Measurements from ENCODE around the gene THOC7. TPM values are rescaled to one million over a fixed set of nuclear protein-coding genes. Genes with fewer than 3 reads are reported as not detected.

The THOC7 gene
- 35.2 and 41.4 TPM in 2 replicates for total RNA-seq (2014; rRNA removed; shearing (Covaris generic))

- no peaks in the 10 kb centered on the region for H3K27me3 ChIP-seq
- peaks cover 3% of the 10 kb centered on the region; the same call in 1 of the 2 replicates for H3K36me3 ChIP-seq
- H3K4me3 ChIP-seq: peak within 1 kb of the TSS; percentile 98
- H3K4me1 ChIP-seq: no peaks in the 10 kb centered on the region
- peak within 1 kb of the TSS; percentile 96 for H3K27ac ChIP-seq
- no peaks in the 10 kb centered on the region for H3K9me3 ChIP-seq (replicated peaks)
- DNase-seq: peak; percentile 52 to 64
These were observed at the start of gene THOC7, which contains the start of gene ATXN7 for GRCh38 chr3:63863150-63864007. THOC7 (minus strand) TSS chr3:63863805; CDS start chr3:63863790, 15 bp downstream. ATXN7 (plus strand) TSS chr3:63863867; CDS start chr3:63912599, 48,732 bp downstream.

- DNase-seq: peak; percentile 22 to 29
- peaks cover 5% of the 10 kb centered on the region; the same call in 1 of the 2 replicates for H3K36me3 ChIP-seq
- H3K27me3 ChIP-seq: no peaks in the 10 kb centered on the region
- no peak overlapping the region for H3K27ac ChIP-seq
- peak overlapping the region; percentile 78 for H3K4me3 ChIP-seq
- H3K4me1 ChIP-seq: no peaks in the 10 kb centered on the region
- no peaks in the 10 kb centered on the region for H3K9me3 ChIP-seq (replicated peaks)
These were observed 49.4 kb upstream of the THOC7 start for GRCh38 chr3:63912768-63913588.

- Histone ChIP-seq H3K27ac (peak within 1 kb of the TSS; percentile 65; the same call in 1 of the 2 replicates), H3K4me3 (peak within 1 kb of the TSS; percentile 78), H3K27me3 (no peaks in the 10 kb centered on the region), H3K36me3 (peaks cover 2% of the 10 kb centered on the region; the same call in 1 of the 2 replicates), H3K4me1 (no peaks in the 10 kb centered on the region), H3K9me3 (replicated peaks) (no peaks in the 10 kb centered on the region)
- peak; percentile 78 to 79 for DNase-seq
These were observed 48.5 kb upstream of the THOC7 start, which contains the start of gene SCAANT1 for GRCh38 chr3:63911873-63912767. SCAANT1 (minus strand) TSS chr3:63912383.

GRCh38 chr3:63911509-63911872 lies 47.9 kb upstream of the THOC7 start:
- no peaks in the 10 kb centered on the region for H3K27me3 ChIP-seq
- DNase-seq: no peak
- H3K36me3 ChIP-seq: no peaks in the 10 kb centered on the region
- peak overlapping the region; percentile 78 for H3K4me3 ChIP-seq
- peak overlapping the region; percentile 65; the same call in 1 of the 2 replicates for H3K27ac ChIP-seq
- no peaks in the 10 kb centered on the region for H3K4me1 ChIP-seq
- H3K9me3 ChIP-seq (replicated peaks): no peaks in the 10 kb centered on the region

GRCh38 chr3:63910891-63911290 lies 47.3 kb upstream of the THOC7 start:
- DNase-seq: no peak
- H3K27ac ChIP-seq: no peak overlapping the region; the same call in 1 of the 2 replicates
- no peaks in the 10 kb centered on the region for H3K27me3 ChIP-seq
- no peaks in the 10 kb centered on the region for H3K9me3 ChIP-seq (replicated peaks)
- H3K4me1 ChIP-seq: no peaks in the 10 kb centered on the region
- H3K36me3 ChIP-seq: no peaks in the 10 kb centered on the region
- H3K4me3 ChIP-seq: peak overlapping the region; percentile 78

- no peaks in the 10 kb centered on the region for H3K4me1 ChIP-seq
- no peaks in the 10 kb centered on the region for H3K9me3 ChIP-seq (replicated peaks)
- no peak for DNase-seq
- H3K27me3 ChIP-seq: no peaks in the 10 kb centered on the region
- no peak overlapping the region for H3K4me3 ChIP-seq
- no peaks in the 10 kb centered on the region for H3K36me3 ChIP-seq
- H3K27ac ChIP-seq: no peak overlapping the region
These were observed 46.4 kb upstream of the THOC7 start for GRCh38 chr3:63910001-63910400.

- H3K4me1 ChIP-seq: no peaks in the 10 kb centered on the region
These were observed 45.8 kb upstream of the THOC7 start for GRCh38 chr3:63909431-63909830.

GRCh38 chr3:63908776-63909175 lies 45.2 kb upstream of the THOC7 start:
- DNase-seq: no peak
- H3K27me3 ChIP-seq: no peaks in the 10 kb centered on the region
- H3K36me3 ChIP-seq: no peaks in the 10 kb centered on the region
- H3K9me3 ChIP-seq (replicated peaks): no peaks in the 10 kb centered on the region
- H3K27ac ChIP-seq: no peak overlapping the region
- H3K4me3 ChIP-seq: no peak overlapping the region
- H3K4me1 ChIP-seq: no peaks in the 10 kb centered on the region

More at GRCh38 chr3:63909431-63909830, 45.8 kb upstream of the THOC7 start:
- Histone ChIP-seq H3K4me3 (no peak overlapping the region), H3K36me3 (no peaks in the 10 kb centered on the region), H3K27ac (no peak overlapping the region), H3K27me3 (no peaks in the 10 kb centered on the region), H3K9me3 (replicated peaks) (no peaks in the 10 kb centered on the region)
- no peak for DNase-seq

- H3K36me3 ChIP-seq: no peaks in the 10 kb centered on the region
- H3K27me3 ChIP-seq: no peaks in the 10 kb centered on the region
- no peak overlapping the region for H3K27ac ChIP-seq
- no peak overlapping the region for H3K4me3 ChIP-seq
- H3K4me1 ChIP-seq: no peaks in the 10 kb centered on the region
- no peaks in the 10 kb centered on the region for H3K9me3 ChIP-seq (replicated peaks)
- no peak for DNase-seq
These were observed 44.6 kb upstream of the THOC7 start for GRCh38 chr3:63908081-63908736.

- DNase-seq: no peak
- H3K9me3 ChIP-seq (replicated peaks): no peaks in the 10 kb centered on the region
These were observed 42.4 kb upstream of the THOC7 start for GRCh38 chr3:63905731-63906620.

GRCh38 chr3:63900459-63900858 lies 36.9 kb upstream of the THOC7 start:
- Histone ChIP-seq H3K27me3 (no peaks in the 10 kb centered on the region), H3K27ac (no peak overlapping the region), H3K9me3 (replicated peaks) (no peaks in the 10 kb centered on the region), H3K36me3 (0 out of 2 replicates have a peak, but pooled peaks cover 3% of the 10 kb centered on the region), H3K4me1 (no peaks in the 10 kb centered on the region), H3K4me3 (no peak overlapping the region)
- DNase-seq: peak in 1 of 2 experiments; percentile 13

More at GRCh38 chr3:63905731-63906620, 42.4 kb upstream of the THOC7 start:
- Histone ChIP-seq H3K4me1 (no peaks in the 10 kb centered on the region), H3K36me3 (no peaks in the 10 kb centered on the region), H3K4me3 (no peak overlapping the region), H3K27ac (no peak overlapping the region), H3K27me3 (no peaks in the 10 kb centered on the region)

GRCh38 chr3:63900010-63900409 lies 36.4 kb upstream of the THOC7 start:
- Histone ChIP-seq H3K27ac (no peak overlapping the region), H3K4me3 (no peak overlapping the region), H3K9me3 (replicated peaks) (no peaks in the 10 kb centered on the region), H3K36me3 (0 out of 2 replicates have a peak, but pooled peaks cover 3% of the 10 kb centered on the region), H3K27me3 (no peaks in the 10 kb centered on the region), H3K4me1 (no peaks in the 10 kb centered on the region)
- no peak for DNase-seq
